HG03469 (cell line): ENCODE measurements around the gene ZNF343.
"Not testable (repeated sequence)": the region's sequence is repeated elsewhere in the genome, so short reads cannot be mapped to it uniquely, and the experiment has no call there.

Experiments
- ATAC-seq: cut with Tn5 transposase; IDR thresholded peaks from one replicate; pipeline ENCODE4 v1.9.1; 2021; ENCODE audit warnings: mild to moderate bottlenecking, moderate library complexity, moderate number of reproducible peaks; ENCODE audit not compliant: unreplicated experiment

The ZNF343 gene

DNA sequence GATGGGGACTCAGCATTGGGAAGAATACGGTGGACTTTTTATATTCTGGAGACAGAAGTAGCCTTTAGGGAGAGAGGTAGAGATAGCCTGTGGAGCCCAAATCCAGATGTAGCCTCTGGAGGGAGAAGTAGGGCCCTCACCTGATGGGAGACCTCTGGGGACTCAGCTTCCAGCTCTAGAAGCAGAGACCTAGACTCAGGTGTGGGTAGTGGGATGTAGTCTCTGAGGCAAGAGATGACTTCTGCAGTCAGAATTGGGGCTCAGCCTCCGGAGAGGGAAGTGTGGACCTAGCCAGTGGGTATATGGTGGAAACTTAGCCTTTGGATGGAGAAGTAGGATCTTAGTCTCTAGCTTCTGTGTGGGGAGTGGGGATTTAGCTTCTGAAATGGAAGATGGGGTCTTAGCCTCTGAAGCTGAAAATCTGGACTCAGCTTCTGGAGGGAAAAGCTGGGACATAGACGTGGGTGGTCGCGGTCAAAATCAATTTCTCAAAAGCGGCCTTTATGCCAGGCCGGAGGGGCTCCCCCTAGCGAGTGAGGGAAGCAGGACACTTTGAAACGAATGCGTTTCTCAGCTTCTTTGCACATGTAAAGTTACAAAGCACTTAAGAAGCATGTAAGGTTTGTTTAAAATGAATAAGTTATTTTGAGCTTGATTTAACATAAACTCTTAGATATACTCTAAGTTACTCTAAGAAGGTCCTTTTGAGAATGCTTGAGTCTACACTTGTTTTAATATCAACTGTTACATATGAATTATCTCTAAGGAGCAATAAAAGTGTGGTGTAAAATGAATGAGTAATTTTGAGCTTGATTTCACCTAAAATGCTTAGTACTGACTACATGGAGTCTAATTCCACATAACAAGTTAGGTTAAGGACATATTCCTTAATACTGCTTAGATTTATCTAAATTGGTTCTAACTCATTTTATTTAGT is 12.9 kb upstream of the ZNF343 start:
- ATAC-seq: no peak

DNA sequence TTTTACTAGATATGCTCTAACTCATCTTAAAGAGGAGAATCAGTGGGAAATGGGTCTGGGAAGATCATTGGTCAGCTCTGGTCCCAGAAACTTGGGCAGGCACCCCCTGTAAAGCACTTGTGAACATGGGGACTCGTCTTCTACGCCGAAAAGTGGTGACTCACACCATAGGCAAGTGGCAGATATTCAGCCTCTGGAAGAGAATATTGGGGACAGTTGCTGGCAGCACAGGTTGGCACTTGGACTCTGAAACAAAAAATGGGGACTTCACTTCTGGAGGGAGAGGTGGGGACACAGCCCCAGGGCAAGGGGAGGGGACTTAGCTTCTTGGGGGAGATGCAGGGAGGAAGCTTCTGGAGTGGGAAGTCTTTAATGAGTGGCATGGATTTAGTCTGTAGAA is 11.9 kb upstream of the ZNF343 start:
- no peak for ATAC-seq

GRCh38 chr20:2519115-2519809 is 10.5 kb upstream of the ZNF343 start:
- no peak for ATAC-seq

DNA sequence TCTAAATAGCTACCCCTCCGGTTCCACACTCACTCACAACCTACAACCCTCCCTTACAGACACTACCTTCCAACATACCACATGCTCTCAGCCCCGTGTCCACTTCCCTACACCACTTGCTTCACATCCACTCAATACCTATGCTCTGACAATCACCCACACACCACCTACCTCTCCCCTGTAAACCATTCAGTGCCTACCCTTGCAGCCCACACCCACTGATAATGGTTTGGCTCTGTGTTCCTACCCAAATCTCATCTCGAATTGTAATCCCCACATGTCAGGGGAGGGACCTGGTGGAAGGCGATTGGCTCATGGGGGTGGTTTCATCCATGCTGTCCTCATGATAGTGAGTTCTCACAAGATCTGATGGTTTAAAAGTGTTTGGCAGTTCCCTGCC is 9.8 kb upstream of the ZNF343 start:
- ATAC-seq: no peak

- ATAC-seq: no peak
These were observed 9.4 kb upstream of the ZNF343 start for GRCh38 chr20:2518096-2518495.

- ATAC-seq: no peak
These were observed 7.7 kb upstream of the ZNF343 start for GRCh38 chr20:2516399-2516798.

DNA sequence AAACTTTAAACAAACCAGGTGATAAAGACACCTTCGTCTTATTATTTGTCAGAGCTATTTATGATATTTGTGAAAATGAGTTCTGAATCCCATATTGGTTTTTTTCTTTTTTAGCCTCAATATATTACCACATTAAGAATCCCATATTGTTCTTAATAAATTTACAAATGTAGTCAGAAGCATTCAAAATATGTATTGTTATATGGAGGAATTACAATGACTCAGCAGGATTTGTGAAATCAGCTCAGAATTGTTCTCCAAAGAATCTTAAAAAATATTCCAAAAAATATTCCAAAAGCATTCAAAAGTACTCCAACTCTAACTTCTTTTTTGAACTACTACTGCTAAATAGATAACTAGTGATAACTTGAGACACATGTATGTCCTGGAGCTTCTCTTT is 6.5 kb upstream of the ZNF343 start:
- ATAC-seq: no peak

DNA sequence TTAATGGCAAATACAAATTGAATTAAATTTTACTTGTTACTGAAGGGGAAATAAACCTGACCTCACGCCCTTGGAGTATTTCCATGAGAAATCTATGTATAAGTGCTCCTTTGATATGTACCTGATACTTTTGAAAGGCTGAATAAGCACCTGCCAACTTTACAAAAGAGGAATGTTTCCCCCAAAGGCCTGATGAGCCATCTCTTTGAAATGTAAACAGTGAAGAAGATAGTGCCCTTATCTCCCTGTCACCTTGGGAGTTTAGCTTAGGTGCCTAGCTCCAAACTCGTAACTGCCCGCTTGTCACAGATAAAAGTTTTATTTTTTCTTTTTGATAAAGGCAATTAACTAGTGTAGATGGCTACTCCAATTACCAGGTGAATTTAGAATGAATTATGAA is 1.1 kb upstream of the ZNF343 start:
- ATAC-seq: no peak

DNA sequence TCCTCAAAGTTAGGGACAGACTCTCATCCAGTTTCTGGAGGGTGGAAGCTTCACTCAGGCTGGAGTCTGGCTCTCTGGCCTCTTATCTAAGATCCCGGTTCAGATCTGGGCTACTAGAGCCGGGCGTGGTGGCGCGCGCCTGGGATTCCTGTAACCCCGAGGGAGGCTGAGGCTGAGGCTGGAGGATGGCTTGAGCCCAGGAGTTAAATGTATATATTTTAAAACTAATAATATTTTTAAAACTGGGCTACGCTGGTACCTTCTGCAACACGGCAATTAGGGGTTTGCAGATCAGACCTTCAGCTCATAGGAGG is 710 bp upstream of the ZNF343 start:
- no peak for ATAC-seq

DNA sequence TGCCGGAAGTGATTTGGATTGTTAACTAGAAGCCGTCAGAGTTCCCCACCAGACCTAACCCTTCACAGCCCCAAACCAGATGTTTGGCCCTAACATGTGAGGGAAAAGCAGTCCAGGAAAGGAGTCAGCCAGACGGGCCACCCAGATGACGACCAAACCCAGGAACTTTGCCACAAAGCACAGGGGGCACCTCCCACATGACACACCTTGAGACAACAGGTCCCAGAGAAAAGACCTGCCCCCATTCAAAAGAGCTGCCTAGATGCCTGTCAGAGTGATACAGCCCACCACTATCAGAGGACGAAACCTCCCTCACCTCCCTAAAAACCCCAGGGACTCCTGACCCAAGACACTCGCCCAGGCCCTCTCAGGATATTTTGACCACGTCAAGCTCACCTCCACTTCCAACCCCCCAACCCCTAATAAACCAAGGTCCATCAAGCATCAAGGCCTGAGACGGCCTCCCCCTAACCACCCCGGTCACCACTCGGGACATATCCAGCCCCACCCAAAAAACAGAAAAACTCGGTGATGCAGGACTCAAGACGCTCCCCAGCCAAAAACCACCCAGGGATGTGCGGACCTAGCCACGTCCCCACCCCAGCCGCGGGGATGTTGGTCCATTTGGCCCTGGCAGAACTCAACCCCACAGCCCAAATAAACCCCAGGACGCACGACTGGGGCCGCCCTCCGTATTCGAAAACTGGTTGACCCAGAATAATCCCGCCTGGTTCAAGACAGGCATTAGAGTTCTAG is 662 bp downstream of the ZNF343 start:
- no peak for ATAC-seq

DNA sequence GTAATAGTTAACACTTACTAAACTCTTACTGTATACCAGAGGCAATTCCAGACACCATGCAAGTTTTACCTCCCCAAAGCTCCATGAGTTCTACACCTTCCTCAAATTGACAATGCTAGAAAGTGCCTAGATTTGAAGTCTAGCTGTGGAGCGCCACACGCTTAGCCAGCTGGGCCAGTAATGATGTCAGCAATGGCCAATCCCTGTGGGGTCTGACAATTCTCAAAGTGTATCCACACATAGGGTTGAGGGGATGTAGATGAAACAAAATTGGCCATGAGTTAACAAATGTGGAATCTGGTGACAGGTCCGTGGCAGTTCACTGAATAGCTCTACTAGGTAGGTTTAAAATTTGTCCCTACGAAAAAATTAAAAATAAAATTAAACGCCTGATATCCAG is 1.3 kb downstream of the ZNF343 start:
- no peak for ATAC-seq

- ATAC-seq: not testable (repeated sequence)
These were observed 2.3 kb downstream of the ZNF343 start for GRCh38 chr20:2506426-2506825.

- ATAC-seq: not testable (repeated sequence)
These were observed 3.9 kb downstream of the ZNF343 start for GRCh38 chr20:2504803-2505202.

- ATAC-seq: not testable (repeated sequence)
These were observed 5.8 kb downstream of the ZNF343 start for GRCh38 chr20:2502808-2503384.

GRCh38 chr20:2485661-2486060 is 23.1 kb downstream of the ZNF343 start:
- no peak for ATAC-seq

DNA sequence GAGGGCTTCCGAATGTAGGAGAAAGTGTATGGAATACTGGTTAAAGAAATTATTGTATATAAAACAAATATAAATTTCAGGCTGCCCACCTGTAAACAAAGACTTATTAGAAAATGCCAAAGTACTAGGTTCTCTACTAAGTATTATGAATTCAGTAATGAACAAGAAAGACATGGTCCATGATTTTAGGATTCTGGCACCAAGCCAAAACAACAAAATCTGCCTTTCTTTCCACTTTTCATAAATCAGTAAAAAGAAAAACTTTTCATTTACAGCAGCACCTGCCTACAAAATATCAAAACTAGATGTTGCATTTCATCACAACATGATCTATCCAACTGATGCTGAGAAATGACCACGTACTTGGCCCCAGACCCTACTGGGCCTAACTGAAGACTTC is 23.6 kb downstream of the ZNF343 start:
- no peak for ATAC-seq

GRCh38 chr20:2483504-2483903 is 25.2 kb downstream of the ZNF343 start:
- no peak for ATAC-seq

GRCh38 chr20:2480381-2480780 is 28.3 kb downstream of the ZNF343 start:
- no peak for ATAC-seq

GRCh38 chr20:2476742-2477615 is 31.7 kb downstream of the ZNF343 start:
- ATAC-seq: no peak
